OCI-LY1 (cell line): ENCODE data around the gene RORB.

Source experiments
- EZH2 ChIP-seq: fragments of 200-600 bp; sonication (generic), shearing (Covaris generic); IDR thresholded peaks from 2 replicates; pipeline ENCODE4 v1.8.0; 2017; ENCODE audit warnings: borderline replicate concordance, mixed run types, mild to moderate bottlenecking, antibody characterized with exemption, low read length, moderate library complexity, mixed read lengths
- TF ChIP-seq, protein P1 (sequence below): fragments of 200-600 bp; sonication (generic), shearing (Covaris generic); IDR thresholded peaks from 2 replicates; pipeline ENCODE4 v1.5.1; 2017; ENCODE audit warnings: mild to moderate bottlenecking, antibody characterized with exemption, low read length, moderate library complexity, mixed read lengths

DNA sequence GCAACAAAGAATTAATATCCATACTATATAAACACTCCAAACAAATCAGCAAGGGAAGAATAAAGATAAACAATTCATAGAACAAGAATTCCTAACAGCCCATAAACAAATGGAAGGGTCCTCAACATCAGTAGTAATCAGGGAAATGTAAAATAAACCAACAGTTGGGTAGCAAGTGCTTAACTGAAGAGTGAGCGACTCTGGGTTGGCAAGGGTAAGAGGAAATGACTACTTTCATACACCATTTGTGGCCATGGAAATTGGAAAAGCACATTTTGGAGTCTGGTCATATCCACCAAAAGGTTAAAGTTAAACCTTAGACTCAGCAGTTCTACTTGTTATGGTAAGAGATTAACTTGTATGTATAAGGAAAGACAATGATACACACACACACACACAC is 17.4 kb upstream of the RORB start:
- TF ChIP-seq, protein P1, sequence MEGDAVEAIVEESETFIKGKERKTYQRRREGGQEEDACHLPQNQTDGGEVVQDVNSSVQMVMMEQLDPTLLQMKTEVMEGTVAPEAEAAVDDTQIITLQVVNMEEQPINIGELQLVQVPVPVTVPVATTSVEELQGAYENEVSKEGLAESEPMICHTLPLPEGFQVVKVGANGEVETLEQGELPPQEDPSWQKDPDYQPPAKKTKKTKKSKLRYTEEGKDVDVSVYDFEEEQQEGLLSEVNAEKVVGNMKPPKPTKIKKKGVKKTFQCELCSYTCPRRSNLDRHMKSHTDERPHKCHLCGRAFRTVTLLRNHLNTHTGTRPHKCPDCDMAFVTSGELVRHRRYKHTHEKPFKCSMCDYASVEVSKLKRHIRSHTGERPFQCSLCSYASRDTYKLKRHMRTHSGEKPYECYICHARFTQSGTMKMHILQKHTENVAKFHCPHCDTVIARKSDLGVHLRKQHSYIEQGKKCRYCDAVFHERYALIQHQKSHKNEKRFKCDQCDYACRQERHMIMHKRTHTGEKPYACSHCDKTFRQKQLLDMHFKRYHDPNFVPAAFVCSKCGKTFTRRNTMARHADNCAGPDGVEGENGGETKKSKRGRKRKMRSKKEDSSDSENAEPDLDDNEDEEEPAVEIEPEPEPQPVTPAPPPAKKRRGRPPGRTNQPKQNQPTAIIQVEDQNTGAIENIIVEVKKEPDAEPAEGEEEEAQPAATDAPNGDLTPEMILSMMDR: no peak
- no peak for TF ChIP-seq EZH2
